ENCODE results near the gene COQ3. TPM values are rescaled to one million over a fixed set of nuclear protein-coding genes. Genes with fewer than 3 reads are reported as not detected.

The COQ3 gene
- total RNA-seq, 2 experiments from 2014 or later = 8.3 to 10.9 TPM

- H3K4me1 ChIP-seq (ENCODE audit: insufficient read depth, low read length, poor library complexity, severe bottlenecking) = peaks cover 18% of the 10 kb centered on the region
- ChIA-PET POLR2A (interaction anchor here (2.2 to 2.4 kb wide), 3 partner anchors 10 to 153 kb away, joined by 6 to 15 read pairs (median 10); partner anchors contain the start of genes CCNC and PNISR), CTCF (ENCODE audit: unreplicated experiment) (no interaction called here)
- H3K4me3 ChIP-seq (ENCODE audit: low read depth, low read length, poor library complexity, severe bottlenecking) = no peak overlapping the region
- H3K9me3 ChIP-seq (ENCODE audit: low read length) = no peaks in the 10 kb centered on the region
- no peak overlapping the region for H2AFZ ChIP-seq (ENCODE audit: low read length)
- peaks cover 62% of the 10 kb centered on the region for H3K36me3 ChIP-seq (ENCODE audit: insufficient read depth, low read length)
- H4K20me1 ChIP-seq (ENCODE audit: insufficient read depth, low read length) = peaks cover 39% of the 10 kb centered on the region
- no peaks in the 10 kb centered on the region for H3K9me2 ChIP-seq (ENCODE audit: insufficient read depth, low read length)
- TF ChIP-seq EZH2phosphoT487 (IDR thresholded peaks at IDR 0.05; ENCODE audit: borderline replicate concordance, low read depth, low read length) (no peak), CTCF (conservative IDR thresholded peaks at IDR 0.05; ENCODE audit: low read length) (no peak)
- intact Hi-C loops (cut with micrococcal nuclease; ENCODE audit: unreplicated experiment) = no loop called here
- H3K4me2 ChIP-seq (ENCODE audit: low read length) = no peak overlapping the region
- no TSS peak for BruUV-seq (replicated peaks)
- DNase-seq (ENCODE audit: low spot score) = no peak
- no peak overlapping the region for H3K27ac ChIP-seq (ENCODE audit: low read depth, low read length, poor library complexity, severe bottlenecking)
- peaks cover 100% of the 10 kb centered on the region for H3K79me2 ChIP-seq (ENCODE audit: insufficient read depth, low read depth, low read length)
These were observed 21.5 kb upstream of the COQ3 start for GRCh38 chr6:99415446-99415845.

DNA sequence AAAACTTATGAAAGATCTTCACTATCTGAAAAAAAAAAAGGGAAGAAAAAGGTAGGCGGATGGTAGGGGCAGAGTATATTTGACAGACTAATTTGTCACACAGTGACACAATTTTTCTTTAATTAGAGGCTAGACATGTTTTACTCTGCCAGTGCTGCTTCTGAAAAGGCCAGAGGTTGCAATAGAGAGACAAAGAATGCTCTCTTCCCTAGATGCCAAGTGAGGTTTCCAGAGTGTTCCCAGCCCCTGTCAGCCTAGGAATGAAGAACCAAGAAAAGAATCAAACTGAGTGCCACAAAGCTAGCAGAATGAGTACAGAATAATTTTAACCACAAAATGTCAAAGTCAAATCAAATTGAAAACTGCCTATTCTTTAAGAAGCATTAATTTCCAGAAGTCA is 18.1 kb upstream of the COQ3 start:
- intact Hi-C loops (cut with micrococcal nuclease; ENCODE audit: unreplicated experiment) = no loop called here

More for the DNA sequence above, 18.1 kb upstream of the COQ3 start:
- H4K20me1 ChIP-seq (ENCODE audit: insufficient read depth, low read length) = peaks cover 23% of the 10 kb centered on the region
- H3K9me2 ChIP-seq (ENCODE audit: insufficient read depth, low read length) = no peaks in the 10 kb centered on the region
- no peaks in the 10 kb centered on the region for H3K9me3 ChIP-seq (ENCODE audit: low read length)
- no peak overlapping the region for H3K27ac ChIP-seq (ENCODE audit: low read depth, low read length, poor library complexity, severe bottlenecking)
- ChIA-PET CTCF (ENCODE audit: unreplicated experiment) (no interaction called here), POLR2A (interaction anchor here (0.6 to 1.1 kb wide), 2 partner anchors 14 to 16 kb away, joined by 3 to 6 read pairs; partner anchors contain the start of gene PNISR)
- no TSS peak for BruUV-seq (replicated peaks)
- H3K4me2 ChIP-seq (ENCODE audit: low read length) = no peak overlapping the region
- H3K79me2 ChIP-seq (ENCODE audit: insufficient read depth, low read depth, low read length) = peaks cover 76% of the 10 kb centered on the region
- H3K36me3 ChIP-seq (ENCODE audit: insufficient read depth, low read length) = peaks cover 93% of the 10 kb centered on the region
- H2AFZ ChIP-seq (ENCODE audit: low read length) = no peak overlapping the region
- peaks cover 4% of the 10 kb centered on the region for H3K4me1 ChIP-seq (ENCODE audit: insufficient read depth, low read length, poor library complexity, severe bottlenecking)
- TF ChIP-seq CTCF (conservative IDR thresholded peaks at IDR 0.05; ENCODE audit: low read length) = no peak
- no peak for TF ChIP-seq EZH2phosphoT487 (IDR thresholded peaks at IDR 0.05; ENCODE audit: borderline replicate concordance, low read depth, low read length)
- DNase-seq (ENCODE audit: low spot score) = no peak
- no peak overlapping the region for H3K4me3 ChIP-seq (ENCODE audit: low read depth, low read length, poor library complexity, severe bottlenecking)
